ENCODE data around the gene FAM98C.
A peak's percentile ranks its signal among the peaks of the same experiment; 100 is the strongest.

Gene FAM98C

DNA sequence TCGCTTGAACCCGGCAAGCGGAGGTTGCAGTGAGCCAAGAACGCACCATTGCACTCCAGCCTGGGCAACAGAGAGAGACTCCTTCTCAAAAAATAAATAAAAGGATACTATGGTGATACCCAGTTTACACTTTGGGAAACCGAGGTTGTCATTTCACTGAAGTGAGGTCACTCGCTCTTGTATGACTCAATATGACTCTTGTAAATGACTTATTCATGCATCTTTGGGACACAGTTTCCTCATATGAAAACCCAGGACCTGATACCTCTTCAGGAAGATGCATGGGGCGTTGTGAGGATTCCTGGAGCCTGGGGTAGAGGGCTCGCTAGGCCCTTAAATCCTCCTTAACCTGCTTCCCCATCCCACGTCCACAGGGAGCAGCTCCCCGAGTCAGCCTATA is 24.0 kb upstream of the FAM98C start:
- DNase-seq (ENCODE audit: low read depth): no peak

DNA sequence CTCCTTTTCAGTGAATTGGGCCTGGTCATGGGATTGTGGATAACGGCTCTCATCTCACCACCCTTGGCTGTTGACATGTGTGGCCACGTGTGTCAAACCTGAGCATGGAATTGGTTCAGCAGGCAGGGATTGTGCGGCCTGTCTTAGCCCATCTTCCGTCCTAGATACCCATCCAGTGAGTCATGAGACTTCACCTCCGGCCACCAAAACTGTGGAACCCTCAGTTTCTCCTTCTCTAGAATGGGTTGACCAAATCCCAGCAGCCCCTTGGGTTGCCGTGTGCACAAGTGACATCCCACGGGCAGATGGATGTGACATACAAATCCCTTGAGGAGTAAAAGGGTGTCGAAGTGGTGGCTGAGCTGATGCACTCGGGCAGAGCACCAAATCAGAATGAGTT is 21.8 kb upstream of the FAM98C start:
- no peak for DNase-seq (ENCODE audit: low read depth)

DNA sequence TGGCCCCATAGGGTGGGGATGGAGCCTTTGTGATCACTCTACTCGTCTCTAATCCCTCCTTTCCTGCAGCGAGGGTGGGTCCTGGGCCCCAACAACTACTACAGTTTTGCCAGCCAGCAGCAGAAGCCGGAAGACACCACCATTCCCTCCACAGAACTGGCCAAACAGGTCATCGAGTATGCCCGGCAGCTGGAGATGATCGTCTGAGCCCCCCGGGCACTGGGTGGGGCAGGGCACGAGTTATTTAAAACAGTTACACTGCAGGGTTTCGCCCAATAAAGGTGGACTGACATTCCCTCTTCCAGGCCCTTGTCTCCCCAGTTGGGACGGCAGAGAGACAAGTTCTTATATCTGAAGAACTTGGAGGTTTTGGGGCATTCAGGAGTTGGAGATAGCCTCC is 19.7 kb upstream of the FAM98C start:
- no peak for DNase-seq (ENCODE audit: low read depth)

DNA sequence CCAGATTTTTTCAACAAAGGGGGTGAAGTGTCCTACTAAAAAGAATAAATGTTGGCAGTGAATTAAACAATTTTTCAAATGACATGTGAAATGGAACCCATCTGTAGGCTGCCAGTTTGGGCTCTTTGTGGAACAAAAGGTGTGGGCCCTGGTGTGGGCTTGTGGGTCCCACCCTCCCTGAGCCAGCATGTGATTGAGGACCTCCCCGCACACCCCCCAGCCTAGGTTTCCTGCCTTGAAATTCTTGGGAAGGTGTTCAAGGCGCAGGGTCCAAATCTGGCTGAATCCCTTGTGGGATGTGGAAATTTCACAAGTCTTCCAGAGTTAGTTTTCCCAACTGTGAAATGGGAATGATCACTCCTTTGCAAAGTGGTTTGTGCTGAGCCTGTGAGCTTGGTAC is 19.1 kb upstream of the FAM98C start:
- no peak for DNase-seq (ENCODE audit: low read depth)

DNA sequence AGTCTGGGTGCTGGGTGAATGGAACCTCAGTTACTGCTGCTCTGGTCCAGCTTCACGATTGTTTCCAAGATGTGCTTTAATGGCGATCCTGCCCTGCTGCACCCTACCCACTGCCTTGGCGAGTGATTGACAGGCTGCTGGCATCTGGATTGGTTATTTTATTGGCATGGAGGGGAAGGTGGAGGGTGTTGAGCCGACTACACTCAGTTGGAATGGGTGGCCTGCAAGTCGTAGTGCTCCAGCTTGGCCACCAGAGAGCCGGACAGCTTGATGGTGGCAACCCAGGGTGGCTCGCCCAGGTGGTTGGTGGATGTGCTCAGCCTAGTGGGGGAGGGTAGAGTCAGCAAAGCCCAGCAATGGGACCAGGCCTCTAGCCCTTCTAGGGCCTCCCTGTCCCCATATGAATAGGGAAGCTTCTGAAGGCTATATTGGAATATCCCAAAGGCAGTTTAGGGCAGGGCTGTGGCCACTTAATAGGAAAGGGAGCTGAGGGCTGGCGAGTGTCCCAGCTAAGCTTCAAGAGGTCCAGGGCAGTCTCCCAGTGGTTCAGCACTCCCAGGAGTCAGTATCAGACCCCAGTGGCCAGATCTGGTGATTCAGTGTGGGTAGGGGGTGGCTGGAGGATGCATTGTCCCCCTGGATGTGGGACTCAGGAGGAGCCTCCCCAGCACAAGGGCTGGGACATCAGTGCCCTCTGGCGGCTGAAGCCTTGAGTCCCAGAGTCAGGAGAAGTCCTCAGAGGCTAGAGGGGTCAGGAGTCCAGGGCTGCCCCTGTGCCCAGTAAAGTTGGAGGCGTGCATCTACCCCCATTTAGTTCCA is 18.5 kb upstream of the FAM98C start:
- DNase-seq (ENCODE audit: low read depth): no peak

DNA sequence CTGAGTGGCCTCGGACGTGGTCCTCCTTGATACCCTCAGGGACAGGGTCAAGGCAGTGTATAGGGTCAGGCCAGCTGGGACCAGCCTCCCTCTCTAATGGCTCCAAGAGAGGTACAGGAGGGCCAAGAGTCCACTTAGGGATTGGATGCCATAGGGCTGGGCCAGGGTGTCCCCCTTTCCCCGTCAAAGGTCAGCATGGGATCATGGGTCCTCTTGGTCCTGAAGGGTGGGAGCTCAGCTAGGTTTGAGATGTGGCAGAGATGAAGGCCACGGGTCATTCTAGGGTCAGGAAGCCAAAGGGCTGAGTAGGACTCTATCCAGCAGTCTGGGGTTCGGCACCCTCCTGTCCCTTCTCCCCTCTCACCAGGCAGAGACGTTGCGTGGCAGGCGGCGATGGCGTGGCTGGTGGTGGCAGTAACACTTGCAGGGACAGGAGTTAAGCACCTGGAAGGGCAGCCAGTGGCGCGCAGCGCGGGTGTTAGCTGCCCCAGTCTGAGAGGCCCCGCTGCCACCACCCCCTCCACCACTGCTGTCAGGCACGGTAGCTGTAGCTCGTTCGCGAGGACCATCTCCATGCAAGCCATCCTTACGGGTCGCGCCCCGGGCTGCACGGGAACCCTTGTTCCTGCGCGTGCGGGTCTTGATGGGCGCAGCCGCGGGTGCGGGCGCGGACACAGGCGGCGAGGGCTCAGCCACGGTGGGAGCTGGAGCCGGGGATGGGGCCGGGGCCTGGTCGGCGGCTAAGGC is 17.7 kb upstream of the FAM98C start:
- DNase-seq (ENCODE audit: low read depth): no peak

DNA sequence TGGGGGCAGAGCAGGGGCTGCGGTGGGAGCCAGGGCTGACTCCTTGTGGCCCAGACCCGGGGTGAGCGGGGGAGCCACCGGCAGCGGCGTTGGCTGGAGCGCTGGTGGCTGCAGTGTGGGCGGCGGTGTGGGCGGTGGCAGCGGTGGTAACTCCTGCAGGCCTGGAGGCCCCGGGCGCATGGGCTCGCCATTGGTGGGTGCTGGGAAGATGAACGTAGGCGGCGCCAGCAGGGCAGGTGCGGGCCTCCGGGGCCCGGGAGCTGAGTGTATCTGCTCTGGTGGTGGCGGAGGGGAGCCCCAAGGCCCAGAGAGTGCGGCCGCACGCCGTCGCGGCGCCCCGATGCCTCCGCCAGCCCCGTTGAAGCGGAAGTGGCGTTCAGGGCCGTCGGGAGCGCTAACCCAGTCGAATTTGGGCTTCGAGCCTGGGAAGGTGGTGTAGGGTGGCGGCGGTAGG is 17.1 kb upstream of the FAM98C start:
- DNase-seq (ENCODE audit: low read depth): no peak

DNA sequence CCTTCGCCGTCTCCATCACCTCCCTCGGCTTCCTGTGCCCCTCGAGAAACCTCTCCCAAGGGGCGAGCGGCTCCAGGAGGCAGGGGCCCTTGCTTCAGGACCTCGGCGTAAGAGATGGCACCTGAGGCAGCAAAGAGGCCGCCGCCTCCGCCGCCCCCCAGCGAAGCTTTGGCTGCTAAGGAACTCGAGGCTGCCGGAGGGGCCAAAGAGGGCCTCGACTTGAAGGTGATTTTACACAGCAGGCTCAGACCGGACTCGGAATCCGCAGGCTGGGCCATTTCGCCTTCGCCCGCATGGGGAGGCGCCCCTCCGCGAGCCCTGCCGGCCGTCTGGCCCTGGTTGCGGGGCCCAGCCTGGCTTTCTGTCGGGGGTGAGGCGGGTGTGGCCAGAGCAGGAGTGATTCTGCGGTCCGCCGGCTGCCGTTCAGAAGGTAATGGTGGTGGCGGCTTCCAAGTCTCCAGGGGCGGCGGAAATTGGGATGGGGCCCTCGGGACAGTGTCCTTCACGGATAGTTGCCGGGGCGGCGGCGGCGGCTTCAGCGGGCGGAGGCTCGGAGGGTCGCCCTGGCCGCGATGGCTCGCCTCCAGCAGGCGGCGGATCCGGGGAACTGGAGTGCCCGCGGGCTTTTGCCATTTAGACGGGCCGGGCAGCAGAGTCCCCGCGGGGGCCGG is 16.5 kb upstream of the FAM98C start:
- no peak for DNase-seq (ENCODE audit: low read depth)

DNA sequence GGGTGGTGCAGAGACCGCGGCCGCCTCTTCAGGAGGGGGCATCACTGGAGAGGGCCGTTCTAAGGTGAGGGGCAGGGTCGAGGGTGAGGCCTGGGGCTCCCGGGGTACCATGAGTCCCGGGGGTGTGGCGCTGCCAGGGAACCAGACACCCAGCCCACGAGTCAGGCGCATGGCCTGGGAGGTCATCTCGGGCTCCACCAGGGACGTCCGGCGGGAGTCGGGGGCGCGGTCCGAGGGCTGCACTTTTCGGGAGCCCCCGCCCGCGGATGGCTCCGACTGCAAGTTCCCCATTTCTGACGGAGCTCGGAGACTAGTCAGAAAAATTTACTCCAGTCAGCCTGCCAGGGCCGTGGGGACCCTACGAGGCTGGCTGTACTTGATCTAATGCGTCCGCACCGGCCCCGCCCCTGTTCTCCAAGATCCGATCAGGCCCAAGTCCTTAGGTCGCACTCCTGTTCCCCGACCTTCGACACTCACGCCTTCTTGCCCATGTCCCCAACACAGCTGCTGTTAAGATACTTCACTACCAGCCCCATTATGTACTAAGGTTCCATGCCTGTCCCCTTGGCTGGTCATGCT is 15.8 kb upstream of the FAM98C start:
- no peak for DNase-seq (ENCODE audit: low read depth)

DNA sequence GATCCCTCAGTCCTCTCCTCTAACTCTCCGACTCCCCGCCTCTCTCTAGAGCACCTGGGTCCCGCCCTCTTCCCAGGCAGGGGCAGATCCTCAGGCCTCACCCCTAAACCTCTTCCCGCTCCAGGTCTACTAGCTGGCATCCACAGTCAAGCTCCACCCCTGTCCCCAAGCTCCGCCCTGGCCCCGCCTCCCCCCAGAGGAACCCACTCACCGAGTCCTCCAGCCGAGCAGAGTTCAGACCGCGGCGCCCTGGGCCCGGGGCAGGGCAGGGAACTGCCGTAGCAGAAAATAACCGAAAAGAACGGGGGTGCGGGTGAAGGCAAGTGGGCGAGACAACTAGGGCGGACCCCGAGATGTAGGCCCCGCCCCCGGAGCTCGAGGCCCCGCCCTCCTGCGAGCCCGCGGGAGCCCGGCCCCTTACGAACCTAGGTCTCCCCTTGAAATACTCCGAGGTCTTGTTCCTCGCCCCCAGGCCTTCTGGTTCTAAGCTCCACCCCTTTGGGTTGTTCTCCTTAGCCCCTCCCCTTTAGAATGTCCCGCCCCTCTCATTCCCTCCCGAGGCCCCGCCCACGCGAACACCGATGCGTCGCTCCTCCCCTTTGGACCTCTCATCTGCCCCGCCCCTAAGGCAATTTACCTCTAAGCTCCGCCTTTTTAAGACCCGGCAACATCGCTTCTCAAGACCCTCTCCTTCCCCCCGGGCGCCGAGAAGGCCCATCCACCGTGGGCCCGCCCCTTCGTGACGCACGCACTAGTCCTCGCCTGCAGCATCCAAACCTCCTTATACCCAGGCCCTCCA is 15.1 kb upstream of the FAM98C start, which contains the start of gene GGN:
Gene GGN, minus strand, starts transcription at position 485 of the 799 bp plus-strand sequence. CDS start 773 bp downstream, outside the sequence.
- DNase-seq (ENCODE audit: low read depth): peak; percentile 97

DNA sequence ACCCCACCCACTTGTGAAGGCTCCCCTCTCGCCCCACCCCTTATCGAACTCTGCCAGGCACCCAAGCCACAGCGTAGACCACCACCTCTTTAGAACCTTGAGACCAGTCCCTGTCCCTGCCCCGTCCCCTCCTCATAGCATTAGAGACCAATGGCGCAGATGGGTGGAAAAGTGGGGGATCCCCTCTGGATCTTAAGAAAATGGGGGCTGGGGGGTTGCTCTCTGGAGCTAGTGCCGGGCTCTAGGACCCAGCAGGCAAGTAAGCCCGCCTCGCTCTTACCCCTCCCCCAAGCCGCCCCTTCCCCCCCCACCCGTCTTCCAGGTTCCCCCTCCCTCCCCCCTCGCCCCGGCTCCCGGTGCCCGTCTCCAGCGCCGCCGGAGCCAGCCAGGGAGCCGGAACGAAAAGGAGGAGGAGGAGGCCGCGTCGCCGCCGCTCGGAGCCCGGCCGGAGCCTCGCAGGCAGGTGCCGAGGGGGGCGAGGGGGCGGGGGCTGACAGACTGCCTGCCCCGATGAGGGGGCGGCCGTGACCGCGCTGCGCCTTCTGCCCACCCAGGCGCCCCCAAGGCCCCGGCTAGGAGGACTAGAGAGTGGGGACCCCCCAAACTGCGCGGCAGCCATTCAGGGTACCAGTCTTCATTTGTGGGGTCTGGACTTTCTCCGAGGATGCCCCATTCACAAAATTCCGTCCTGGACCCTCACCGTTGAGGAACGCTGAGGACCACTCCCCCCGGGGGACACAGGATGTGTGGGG is 14.4 kb upstream of the FAM98C start, which contains the start of gene SPRED3:
Gene SPRED3, plus strand, starts transcription at position 349 of the 752 bp plus-strand sequence. CDS start 1,606 bp downstream, outside the sequence.
- DNase-seq (ENCODE audit: low read depth): no peak

DNA sequence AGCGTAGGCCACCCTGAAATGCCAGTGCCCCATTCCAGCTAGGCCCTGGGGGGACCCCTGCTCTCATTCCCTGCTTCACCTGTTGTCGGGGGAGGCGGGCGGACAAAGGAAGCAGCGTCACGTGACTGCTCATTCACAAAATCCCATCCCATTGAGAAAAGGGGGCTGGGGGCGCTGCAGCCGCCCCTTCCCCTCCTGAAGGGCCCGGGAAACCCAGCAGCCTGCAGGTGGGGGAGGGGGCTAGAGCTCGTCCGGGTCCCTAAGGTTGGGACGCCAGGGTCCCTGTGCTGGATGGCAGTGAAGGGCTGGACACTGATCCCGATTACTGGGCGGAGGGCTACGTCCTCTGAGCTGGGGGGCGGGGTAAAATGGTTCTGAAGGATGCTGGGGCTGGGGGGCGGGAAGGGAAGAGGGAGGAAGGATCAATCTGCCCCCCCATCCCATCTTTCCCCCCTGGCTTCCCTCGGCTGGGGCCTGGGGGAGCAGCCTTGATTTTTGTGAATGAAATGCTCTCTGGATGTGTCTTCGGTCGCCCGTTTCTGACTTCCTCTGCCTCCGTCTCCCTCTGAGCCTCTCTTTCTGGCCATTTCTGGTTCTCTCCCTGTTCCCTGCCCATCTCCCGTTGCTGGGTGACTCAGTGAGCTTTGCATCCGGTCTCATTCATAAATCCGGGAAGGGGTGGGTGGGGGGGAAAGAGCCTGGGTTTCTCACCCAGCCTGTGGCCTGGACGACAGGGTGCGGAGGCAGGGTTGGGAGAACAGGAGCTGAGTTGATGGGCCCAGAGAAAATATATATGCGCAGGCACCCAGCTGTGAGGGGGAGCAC is 13.6 kb upstream of the FAM98C start:
- peak; percentile 76 for DNase-seq (ENCODE audit: low read depth)

DNA sequence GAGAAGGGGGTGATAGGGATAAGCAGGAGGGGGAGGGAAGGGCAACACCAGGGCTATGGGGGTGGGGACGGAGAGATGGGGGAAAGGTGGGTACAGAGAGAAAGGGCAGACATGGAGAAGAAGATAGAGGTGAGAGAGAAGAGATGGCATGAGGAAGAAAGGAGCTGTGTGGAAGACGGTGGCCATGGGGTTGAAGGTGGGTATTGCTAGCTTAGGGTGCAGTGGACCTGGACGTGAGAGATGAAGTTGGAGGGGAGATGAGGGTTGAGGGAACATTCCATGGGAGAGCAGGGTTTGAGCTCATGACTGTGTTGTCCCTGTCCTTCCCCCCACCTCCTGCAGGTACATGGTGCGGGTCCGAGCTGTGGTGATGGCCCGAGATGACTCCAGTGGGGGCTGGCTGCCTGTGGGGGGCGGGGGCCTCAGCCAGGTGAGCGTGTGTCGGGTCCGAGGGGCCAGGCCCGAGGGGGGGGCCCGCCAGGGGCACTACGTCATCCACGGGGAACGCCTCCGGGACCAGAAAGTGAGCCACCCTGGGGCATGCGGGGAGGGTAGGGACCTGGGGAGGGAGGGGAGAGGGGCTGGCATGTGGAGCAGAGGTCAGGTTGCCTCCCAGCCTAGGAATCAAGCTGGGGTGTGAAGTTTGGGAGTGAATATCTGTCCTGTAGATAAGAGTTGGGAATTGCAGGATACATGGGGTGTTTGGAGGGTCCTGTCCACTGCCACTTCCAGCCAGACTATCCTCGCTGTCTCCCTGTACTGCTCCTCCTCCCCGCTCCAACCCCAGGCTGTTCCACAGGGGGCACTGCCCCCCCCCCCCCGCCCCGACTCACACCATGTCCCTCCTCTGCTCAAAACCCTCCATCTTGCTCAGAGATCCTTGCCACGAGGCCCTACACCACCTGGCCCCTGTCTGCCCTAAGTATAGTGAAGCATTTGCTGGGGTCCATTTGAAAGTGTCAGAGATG is 12.7 kb upstream of the FAM98C start:
- DNase-seq (ENCODE audit: low read depth): no peak

DNA sequence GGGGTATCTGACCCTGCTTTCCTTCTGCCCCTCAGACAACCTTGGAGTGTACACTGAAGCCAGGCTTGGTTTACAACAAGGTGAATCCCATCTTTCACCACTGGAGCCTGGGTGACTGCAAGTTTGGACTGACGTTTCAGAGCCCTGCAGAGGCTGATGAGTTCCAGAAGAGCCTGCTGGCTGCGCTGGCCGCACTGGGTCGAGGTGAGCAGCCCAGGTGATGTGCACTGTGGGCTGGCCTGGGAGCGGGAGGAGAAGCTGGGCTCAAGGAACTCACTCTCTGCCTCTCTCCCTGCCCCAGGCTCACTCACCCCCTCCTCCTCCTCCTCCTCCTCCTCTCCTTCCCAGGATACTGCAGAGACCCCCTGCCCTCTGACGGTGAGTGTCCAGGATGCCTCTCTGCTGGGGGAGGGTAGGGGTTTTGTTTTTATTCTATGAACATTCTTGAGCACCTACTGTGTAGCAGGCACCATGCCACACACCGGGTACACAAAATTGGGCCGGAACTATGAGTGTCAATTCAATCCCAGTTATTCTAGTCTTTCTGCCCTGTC is 10.9 kb upstream of the FAM98C start:
- no peak for DNase-seq (ENCODE audit: low read depth)

DNA sequence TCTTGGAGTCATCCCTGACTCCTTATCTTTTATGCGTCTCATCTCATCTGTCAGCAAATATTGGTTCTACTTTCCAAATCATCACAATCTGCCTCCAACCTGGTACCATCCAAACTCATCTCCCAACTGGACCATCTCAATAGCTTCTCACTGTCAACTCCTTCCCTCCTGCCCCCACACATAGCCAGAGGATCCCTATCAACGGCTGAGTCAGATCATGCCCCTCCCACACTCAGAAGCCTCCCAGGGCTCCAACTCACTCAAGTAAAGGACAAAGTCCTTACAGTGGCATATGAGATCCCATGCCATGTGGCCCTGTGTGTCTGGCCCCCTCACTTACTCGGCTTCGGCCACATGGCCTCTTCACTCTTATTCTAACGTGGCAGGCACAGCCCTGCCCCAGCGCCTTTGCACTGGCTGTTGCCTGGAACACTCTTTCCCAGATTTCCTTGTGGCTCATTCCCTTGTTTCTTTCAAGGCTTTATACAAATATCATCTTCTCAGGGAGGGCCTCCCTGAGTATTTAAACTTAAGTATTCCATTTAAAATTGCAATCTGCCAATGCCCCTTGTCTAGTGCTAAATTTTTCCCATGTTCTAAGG is 10.1 kb upstream of the FAM98C start:
- no peak for DNase-seq (ENCODE audit: low read depth)

DNA sequence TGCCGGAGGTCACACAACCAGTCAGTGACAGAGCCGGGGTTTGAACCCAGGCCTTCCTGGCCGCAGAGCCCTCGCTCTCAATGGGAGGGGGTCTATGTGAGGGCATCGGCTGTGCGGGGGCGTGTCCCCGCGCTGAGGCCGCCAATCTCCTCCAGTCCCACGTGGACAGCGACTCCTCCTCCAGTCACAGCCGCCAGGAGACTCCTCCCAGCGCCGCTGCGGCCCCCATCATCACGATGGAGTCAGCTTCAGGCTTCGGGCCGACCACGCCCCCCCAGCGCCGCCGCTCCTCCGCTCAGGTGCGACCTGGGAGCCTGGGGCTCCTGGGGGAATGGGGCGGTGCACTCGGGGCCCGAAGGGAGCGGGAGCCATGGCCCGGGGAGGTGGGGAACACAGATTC is 8.4 kb upstream of the FAM98C start:
- no peak for DNase-seq (ENCODE audit: low read depth)

DNA sequence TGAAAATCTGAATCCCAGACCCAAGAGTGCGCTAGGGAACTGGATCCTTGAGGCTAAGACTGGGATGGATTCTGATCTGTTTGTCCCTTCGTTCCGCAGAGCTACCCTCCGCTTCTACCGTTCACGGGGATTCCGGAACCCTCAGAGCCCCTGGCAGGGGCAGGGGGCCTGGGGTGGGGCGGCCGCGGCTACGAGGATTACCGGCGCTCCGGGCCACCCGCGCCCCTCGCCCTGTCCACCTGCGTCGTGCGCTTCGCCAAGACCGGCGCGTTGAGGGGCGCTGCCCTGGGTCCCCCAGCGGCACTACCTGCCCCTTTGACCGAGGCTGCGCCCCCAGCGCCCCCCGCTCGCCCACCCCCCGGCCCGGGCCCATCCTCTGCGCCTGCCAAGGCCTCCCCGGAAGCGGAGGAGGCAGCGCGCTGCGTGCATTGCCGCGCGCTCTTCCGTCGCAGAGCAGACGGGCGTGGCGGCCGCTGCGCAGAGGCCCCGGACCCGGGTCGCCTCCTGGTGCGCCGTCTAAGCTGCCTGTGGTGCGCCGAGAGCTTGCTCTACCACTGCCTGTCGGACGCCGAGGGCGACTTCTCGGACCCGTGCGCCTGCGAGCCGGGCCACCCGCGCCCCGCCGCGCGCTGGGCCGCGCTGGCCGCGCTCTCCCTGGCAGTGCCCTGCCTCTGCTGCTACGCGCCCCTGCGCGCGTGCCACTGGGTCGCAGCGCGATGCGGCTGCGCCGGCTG is 7.3 kb upstream of the FAM98C start:
- DNase-seq (ENCODE audit: low read depth): no peak

All from HS-27A (cell line).